ENCODE results near the gene SLC2A4RG.
"Not testable (repeated sequence)": the region's sequence is repeated elsewhere in the genome, so short reads cannot be mapped to it uniquely, and the experiment has no call there.

The SLC2A4RG gene

GRCh38 chr20:63755933-63756647, 16.5 kb downstream of the SLC2A4RG start:
- no peak for DNase-seq (ENCODE audit: low spot score)

- no peak for DNase-seq (ENCODE audit: low spot score)
Measured at GRCh38 chr20:63756648-63756991, 17.0 kb downstream of the SLC2A4RG start.

- DNase-seq (ENCODE audit: low spot score), result no peak
Measured at GRCh38 chr20:63758152-63758551, 18.6 kb downstream of the SLC2A4RG start.

DNA sequence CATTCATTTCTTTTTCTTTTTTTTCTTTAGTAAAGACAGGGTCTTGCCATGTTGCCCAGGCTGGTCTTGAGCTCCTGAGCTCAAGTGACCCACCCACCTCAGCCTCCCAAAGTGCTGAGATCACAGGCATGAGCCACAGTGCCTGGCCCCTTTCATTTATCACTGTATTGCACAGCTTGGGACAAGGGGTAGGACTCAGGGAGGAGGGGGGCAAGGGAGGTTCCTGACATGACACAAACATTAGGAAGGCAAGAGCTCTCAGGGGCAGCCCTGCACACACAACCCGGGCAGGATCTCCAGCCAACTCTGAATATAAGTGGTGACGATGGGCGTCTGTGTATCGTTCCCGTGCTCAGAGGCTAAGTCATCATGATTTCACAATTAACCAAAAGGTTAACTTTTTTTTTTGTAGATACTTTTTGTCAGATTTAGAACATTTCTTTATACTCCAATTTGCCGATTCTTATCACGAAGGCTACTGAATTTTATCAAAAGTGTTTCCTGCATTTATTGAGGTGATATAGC, 19.9 kb downstream of the SLC2A4RG start:
- no peak for DNase-seq (ENCODE audit: low spot score)

DNA sequence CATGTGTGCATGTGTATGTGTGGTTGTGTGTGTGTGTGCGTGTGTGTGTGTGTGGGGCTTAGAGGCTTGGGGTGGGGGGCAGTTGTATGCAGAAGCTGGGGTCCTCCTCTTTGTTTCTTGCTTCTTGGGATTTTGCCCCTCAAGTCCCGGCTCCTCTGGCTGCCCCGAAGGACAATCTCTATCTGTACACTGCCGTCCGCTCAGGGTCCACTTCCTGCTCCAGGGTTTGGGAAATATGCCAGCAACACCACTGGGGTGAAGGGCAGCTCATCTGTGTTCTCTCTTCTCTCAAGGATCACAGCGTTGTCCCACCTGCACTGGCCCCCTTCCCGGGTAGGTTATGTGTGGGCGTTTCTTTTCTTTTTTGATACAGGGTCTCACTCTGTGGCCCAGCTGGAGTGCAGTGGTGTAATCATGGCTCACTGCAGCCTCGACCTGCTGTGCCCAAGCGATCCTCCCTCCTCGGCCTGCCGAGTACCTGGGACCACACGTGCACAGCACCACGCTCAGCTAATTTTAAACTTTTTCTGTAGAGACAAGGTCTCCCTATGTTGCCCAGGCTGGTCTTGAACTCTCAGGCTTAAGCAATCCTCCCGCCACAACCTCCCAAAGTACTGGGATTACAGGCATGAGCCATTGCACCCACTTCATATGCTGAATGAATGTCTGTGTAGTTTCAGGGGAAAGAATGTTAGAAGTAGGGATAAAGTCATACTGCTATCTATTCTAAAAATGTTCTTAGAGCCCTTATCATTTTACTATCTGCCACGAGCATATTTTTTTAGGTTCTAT, 25.7 kb downstream of the SLC2A4RG start:
- no peak for DNase-seq (ENCODE audit: low spot score)

DNA sequence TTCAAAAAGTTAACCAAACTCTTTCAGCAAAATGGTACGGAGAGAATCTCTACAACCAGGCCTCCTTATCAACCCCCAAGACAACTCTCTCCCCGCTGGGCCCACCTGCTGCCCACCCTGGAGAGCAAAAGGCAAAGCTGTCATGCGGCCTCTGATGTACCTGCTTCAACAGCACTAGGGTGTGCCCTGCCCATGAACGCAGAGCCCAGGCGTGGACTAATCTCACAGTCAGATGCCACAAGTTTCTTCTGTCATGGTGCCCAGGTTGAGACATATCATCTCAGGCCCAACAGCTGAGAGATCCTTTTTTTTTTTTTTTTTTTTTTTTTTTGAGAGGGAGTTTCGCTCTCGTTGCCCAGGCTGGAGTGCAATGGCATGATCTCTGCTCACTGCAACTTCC, 26.3 kb downstream of the SLC2A4RG start:
- peak; percentile 57 for DNase-seq (ENCODE audit: low spot score)

- no peak for DNase-seq (ENCODE audit: low spot score)
Measured at GRCh38 chr20:63766695-63767426, 27.3 kb downstream of the SLC2A4RG start.

- DNase-seq (ENCODE audit: low spot score), result no peak
Measured at GRCh38 chr20:63767456-63767855, 27.9 kb downstream of the SLC2A4RG start.

DNA sequence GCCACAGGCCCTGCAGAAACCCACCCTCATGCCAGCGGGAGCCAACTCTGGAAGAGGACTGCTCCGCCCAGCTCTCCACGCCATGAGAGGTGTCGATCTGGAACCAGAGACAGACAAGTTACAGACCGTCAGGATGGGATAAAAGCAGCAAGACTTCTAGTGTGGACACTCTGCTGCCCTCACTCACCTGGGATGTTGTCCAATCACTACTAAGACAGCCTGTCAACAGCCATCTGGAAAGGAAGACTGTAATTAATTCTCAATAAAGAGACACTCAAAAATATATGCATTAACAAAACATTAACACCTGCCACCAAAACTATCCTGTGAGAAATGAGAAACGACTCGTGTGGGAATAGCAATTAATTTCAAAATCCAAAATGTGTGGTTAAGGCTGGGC, 28.3 kb downstream of the SLC2A4RG start:
- no peak for DNase-seq (ENCODE audit: low spot score)

- no peak for DNase-seq (ENCODE audit: low spot score)
Measured at GRCh38 chr20:63768591-63769515, 29.3 kb downstream of the SLC2A4RG start.

- DNase-seq (ENCODE audit: low spot score), result no peak
Measured at GRCh38 chr20:63769891-63770474, 30.4 kb downstream of the SLC2A4RG start.

GRCh38 chr20:63771046-63771707, 31.6 kb downstream of the SLC2A4RG start:
- DNase-seq (ENCODE audit: low spot score), result no peak

- DNase-seq (ENCODE audit: low spot score), result no peak
Measured at GRCh38 chr20:63772781-63773518, 33.4 kb downstream of the SLC2A4RG start.

- no peak for DNase-seq (ENCODE audit: low spot score)
Measured at GRCh38 chr20:63773571-63774241, 34.1 kb downstream of the SLC2A4RG start.

GRCh38 chr20:63774306-63774705, 34.7 kb downstream of the SLC2A4RG start:
- DNase-seq (ENCODE audit: low spot score), result no peak

- no peak for DNase-seq (ENCODE audit: low spot score)
Measured at GRCh38 chr20:63775096-63775978, 35.8 kb downstream of the SLC2A4RG start.

DNA sequence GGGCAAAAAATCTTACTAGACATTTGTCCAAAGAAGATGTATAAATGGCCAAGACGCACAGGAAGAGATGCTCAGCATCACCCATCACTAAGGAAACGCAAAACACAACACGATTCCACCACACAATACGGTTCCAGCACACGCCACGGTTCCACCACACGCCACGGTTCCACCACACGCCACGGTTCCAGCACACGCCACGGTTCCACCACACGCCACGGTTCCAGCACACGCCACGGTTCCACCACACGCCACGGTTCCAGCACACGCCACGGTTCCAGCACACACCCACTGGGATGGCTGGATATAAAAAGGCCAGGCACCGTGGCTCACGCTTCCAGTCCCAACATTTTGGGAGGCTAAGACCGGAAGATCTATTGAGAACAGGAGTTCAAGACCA, 37.3 kb downstream of the SLC2A4RG start:
- DNase-seq (ENCODE audit: low spot score), result not testable (repeated sequence)

GRCh38 chr20:63777614-63778013, 38.0 kb downstream of the SLC2A4RG start:
- DNase-seq (ENCODE audit: low spot score), result no peak

Measured in hematopoietic multipotent progenitor cell treated with erythropoietin and hydrocortisone succinate and interleukin-3 and kit ligand, for 17 days (in vitro differentiated cells).